ENCODE measurements around the gene CCDC186.
A peak's percentile ranks its signal among the peaks of the same experiment; 100 is the strongest.

CCDC186 gene

DNA sequence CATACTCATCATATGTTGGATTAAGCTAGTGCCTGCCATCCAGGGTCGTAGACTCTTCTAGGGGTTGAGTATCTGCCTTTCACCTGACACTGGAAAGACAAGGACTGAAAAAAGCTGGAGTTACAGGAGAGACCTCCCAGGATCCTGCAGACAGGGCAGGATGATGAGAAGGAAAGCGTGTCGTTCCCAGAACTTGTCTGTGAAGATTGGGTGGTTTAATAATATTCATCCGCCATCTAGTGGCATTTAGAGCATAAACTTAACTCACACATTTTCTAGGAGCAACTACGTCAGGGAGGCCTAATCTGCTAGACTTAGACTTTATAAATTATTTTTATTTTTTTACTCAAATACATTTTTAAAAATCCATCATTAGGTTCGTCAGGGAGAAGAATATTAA lies 70.7 kb downstream of the CCDC186 start:
- DNase-seq = peak; percentile 3

DNA sequence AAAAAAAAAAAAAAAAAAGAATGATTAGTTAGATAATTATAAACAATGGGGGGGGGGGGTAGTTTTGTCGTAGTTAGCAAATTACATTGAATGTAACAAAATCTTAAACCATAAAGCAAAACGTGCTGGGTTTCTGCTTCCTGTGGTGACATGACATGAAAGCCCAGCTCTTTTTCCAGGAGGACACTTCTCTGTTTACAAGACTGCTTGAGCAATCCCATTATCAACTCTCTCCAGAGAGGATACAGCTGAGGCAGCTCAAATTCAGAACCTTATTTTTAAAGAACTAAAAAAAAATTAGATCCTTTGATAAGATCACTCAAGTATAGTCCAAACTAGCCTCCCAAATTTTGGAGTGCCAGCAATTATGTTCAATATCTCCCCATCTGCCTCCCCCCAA lies 71.7 kb downstream of the CCDC186 start:
- no peak for DNase-seq

DNA sequence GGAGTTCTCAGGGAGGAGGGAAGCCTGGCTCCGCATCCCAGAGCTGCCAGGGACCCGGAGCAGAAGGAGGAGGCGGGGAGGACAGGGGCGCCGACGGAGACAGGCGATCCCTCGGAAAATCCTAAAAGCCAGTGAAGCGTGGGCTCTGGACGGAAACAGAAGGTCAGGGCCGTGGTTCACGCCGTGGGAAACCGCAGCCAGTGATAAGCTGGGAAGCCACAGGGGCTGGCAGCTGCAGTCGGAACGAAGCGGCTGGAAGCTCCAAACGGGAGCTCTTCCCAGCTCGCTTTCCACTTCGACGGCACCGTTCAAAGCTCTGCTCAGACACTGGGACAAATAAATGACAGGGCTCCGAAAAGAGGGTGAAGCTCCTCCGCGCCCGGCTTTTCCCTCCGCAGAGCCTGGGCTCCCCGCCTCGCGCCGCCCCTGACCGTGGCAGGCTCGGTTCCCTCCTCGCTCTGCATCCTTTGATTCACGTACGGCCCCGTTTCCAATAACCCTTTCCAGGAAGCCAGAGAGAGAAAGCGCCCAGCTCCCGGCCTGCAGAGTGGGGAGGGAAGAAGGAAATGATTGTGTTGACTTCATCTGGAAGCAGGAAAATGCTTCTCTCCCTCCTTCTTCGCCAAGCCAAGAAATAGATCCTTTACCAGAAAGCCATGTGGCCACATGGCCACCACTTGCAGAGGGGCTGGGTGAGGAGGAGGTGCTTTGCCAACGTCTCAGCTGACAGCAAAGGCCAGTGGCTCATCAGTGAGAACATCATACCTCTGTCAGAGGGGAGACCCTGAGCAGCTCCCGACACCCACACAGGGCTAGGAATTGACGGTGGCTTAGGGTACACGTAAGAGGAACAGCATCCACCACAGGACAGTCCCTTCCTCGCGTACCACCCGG lies 72.9 kb downstream of the CCDC186 start:
- DNase-seq = no peak

DNA sequence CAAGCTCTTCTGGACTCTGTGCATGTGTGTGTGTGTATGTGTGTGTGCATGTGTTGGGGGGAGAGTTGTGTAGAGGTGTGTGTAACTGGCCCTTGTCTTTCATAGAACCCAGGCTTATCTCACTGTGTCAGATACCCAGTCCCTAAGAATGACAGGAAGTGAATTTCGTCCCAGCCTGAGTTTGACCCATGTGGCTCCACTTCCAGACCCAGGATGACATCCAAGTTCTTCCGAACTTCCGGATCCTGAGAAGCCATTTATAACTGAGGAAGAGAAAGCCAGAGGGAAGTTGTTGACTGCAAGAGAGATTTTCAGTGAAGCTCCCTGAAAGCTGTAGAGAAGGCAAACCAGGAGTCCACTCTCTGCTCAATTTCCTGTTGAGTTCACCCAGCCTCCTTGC lies 77.1 kb downstream of the CCDC186 start:
- DNase-seq = no peak

DNA sequence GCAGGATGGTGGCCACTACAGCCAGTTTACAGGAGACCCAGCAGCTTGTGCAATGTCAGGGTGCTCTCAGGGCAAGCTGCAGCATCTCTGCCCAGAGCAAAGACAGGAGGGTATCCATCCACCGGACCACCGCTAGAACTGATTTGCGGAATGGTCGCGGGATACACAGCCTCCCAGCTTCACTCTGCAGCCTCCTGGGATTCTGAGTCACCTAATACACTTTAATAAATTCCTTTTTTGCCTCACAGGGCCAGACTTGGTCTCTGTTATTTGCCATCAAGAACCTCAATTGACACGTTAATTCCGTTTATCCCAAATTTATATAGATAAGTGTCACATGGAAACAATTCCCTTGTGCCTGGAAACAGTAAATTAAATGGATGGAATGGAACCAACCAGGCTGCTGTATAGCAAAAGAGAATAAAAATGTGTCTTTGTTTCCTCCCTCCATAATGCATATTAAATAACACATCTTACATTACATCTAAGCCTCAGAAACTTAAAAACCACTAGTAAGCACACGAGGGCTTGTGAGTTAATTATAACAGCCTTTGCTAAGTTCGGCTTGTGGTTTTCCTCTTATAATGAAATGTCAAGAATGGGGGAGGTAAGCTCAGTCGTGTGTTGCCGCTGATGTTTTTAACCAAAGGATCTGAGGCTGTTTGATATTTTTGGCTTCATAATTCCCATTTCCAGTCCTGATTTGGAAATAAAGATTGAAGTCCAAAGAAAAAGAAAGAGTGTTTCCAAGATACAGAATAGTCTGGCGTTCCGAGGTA lies 78.3 kb downstream of the CCDC186 start:
- no peak for DNase-seq

- DNase-seq = no peak
Observed at GRCh38 chr10:114094795-114095194, 79.2 kb downstream of the CCDC186 start.

- DNase-seq = no peak
Observed at GRCh38 chr10:114087655-114088054, 86.3 kb downstream of the CCDC186 start.

DNA sequence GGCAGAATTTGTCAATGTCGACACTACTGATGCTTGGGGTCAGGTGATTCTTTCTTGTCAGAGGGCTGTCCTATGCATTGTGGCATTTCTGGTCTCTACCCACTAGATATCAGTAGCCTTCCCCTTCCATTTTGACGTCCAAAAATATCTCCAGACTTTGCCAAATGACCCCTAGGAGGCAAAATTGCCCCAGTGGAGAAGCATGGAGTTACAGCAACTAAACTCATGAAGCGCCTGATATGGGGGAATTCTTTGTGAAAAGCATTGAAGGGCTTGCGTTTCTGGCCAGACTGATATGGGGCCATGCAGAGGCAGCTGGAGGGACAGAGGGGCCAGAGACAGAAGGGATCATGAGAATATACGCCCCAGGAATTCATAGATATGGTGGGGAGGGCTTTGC lies 86.7 kb downstream of the CCDC186 start:
- DNase-seq = no peak

DNA sequence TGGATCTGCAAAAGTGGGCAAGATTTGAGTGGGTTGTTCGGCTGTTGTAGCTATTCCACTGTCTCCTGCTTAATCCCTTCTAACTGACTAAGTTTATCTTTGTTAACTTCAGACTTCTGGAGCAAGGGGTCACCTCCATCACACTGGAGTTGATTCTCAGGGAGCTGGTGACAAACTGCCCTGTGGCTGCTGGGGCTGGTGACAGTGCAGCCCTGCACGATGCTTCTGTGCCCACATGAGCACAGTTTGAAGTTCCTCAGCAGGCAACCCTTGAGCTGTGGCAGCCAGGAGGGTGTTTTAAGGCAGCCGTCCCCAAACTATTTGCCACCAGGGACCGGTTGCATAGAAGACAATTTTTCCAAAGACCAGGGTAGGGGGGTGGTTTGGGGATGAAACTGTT lies 89.8 kb downstream of the CCDC186 start:
- DNase-seq = no peak

DNA sequence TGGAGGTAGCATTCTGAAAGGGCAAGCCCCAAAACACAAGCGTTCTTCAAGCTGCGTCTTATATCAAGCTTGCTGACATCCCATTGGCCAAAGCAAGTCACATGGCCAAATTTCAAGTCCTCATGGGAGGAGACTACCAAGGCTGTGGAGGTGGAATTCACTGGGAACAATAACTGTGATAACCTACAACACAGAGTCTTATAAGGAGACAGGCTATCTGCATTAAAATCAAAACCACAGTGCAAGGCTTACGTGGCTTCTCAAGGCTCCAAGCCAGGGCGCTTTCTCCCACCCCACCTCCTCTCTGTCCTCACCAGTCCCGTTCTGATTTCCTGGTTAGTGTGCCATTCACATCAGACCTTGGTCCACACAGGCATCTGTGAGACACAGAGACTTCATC lies 91.0 kb downstream of the CCDC186 start:
- DNase-seq = no peak

DNA sequence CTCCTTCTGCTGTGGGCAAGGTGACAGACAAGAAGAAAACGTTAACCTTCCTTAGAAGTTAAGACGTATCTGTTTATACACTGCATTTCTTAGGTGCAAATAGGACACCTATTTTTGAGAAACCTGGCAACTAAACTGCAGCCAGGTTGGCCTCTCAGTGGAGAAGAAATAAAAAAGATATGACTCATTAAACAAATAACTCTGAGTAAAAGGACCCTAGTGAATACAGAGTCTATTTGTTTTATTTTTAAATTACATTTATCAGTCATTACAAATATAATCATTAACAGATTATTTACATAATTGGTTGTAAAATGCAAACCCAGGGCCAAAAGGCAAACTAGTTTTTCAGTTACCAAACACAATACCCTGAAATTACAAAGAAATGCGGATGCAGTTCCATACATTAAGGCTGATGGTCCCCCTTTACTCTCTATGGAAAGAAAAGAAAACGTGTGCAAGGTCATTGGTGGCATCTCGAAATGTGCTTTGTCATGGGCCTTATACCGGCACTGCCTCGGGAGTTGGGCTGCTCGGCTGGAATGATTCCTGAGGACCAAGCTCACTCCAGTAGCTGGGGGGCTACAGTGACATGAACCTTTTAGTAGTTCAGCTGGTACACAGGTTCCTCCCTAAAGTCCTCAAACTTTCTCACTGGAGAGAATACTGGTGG lies 92.0 kb downstream of the CCDC186 start:
- no peak for DNase-seq

DNA sequence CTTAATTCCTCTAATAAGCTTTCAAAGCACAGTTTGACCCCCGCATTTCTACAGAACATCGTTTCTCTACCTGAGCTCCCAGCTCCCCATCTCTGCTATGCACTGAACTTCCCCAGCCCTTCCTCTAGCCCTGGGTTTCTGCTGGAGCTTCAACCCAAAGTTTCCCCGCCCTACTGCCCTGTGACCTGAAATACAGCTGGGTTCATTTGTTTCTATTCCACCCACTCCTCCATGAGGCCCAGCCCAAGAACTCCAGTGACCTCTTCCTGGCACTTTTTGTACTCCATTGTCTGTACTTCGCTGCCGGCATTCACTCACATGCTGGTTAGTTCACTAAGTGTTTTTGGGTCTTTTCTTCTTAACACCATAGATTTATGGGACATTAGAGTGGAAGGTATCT lies 94.6 kb downstream of the CCDC186 start:
- DNase-seq = no peak

- DNase-seq = no peak
Observed at GRCh38 chr10:114078346-114078745, 95.7 kb downstream of the CCDC186 start.

- no peak for DNase-seq
Observed at GRCh38 chr10:114077815-114078219, 96.2 kb downstream of the CCDC186 start.

DNA sequence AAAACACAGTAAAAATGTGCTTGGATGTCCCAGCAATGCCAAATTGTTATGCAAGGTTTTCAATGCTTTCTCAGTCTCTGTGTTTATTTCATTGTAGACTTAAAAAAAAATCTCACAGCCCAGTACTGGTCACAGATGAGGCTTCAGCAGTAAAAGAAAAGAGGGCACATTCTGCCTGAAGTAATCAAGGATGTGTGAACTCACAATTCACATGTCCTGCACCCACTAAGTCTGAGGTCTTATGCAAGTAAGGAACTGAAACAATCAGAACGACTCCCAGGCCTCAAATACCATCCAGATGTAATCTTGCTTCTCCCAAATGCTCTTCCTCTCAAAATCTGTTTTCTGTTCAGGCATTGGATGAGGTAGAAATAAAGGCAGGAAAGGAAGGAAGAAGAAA lies 96.7 kb downstream of the CCDC186 start:
- DNase-seq = no peak

DNA sequence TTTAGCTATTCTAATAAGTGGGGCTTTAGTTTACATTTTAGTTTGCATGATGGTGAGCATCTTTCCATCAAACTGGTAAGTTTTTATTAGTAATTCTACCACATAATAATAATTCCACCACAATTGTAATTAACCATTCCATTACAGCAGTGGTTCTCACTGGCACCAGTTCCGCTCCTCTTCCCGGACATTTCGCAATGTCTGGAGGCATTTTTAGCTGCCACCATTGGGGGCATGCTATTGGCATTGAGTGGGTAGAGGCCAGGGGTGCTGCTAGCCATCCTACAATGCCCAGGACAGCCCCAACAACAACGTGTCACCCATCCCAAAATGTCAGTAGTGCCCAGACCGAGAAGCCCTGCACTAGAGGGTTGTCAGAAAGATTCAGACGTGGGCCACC lies 98.9 kb downstream of the CCDC186 start:
- no peak for DNase-seq

DNA sequence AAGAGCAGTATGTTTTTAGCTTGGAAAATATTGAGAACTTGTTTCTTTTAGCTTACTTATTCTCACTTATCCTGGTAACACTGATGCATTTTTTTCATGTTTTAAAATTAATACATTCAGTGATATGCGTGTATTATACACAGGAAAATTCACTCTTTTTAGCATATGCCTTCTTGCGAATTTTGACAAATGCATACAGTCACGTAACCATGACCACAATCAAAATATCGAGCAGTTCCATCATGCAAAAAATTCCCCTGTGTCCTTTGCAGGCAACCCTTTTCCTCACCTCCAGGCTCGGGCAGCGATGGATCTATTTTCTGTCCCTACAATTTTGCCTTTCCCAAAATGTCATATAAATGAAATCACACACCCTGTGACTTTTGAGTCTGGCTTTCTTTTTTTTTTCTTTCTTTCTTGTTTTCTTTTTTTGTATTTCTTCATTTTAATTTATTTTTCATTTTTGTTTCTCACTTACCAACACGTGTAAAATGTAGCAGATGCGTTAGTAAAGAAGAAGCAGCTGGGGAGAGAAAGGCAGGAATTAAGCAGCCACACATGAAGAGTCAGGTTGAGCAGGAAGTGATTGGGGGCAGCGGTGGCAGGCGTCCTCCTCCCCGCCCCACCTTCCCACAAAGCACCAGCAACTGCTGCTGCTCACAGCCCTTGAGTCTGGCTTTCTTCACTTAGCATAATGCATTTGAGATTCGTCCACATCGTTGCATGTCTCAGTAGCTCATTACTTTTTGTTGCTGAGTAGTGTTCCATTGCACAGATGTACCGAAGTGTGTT lies 100.4 kb downstream of the CCDC186 start:
- DNase-seq = no peak

- DNase-seq = no peak
Observed at GRCh38 chr10:114071178-114071577, 102.8 kb downstream of the CCDC186 start.
